22Rv1 (cell line): Measurements from ENCODE around the gene CYREN.

Experiments
- H3K27ac ChIP-seq: fragments of 450-650 bp; 2 replicates; pipeline ENCODE4 v1.5.1; 2017
- CTCF ChIP-seq: fragments of 450-650 bp; IDR thresholded peaks from 2 replicates; pipeline ENCODE4 v1.5.1; 2017; ENCODE audit warnings: mild to moderate bottlenecking
- ZFX ChIP-seq: fragments of 450-650 bp; IDR thresholded peaks from 2 replicates; pipeline ENCODE4 v1.6.1; 2017; ENCODE audit warnings: antibody characterized with exemption, borderline replicate concordance

Gene CYREN

GRCh38 chr7:135205850-135206249 lies 35.3 kb upstream of the CYREN start:
- no peak overlapping the region for H3K27ac ChIP-seq
- TF ChIP-seq ZFX: no peak
- TF ChIP-seq CTCF: no peak

DNA sequence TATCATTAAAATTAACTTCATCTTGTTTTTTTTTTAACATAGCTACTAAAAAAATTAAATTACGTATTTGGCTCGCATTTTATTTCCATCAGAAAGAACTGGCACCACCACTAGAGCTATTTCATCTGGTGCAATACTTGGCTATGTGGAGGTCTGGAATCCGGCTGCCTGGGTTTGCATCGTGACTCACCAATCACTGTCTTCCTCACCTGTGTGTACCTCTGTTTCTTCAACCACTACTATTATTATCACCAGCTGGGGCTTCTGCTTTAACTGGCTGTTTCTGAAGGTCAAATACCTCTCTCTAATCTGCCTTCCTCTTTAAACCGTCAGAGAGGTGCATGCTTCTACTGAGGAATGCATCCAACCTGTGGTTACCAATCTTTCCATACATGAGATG lies 34.4 kb upstream of the CYREN start:
- H3K27ac ChIP-seq: no peak overlapping the region
- TF ChIP-seq CTCF (no peak), ZFX (no peak)

DNA sequence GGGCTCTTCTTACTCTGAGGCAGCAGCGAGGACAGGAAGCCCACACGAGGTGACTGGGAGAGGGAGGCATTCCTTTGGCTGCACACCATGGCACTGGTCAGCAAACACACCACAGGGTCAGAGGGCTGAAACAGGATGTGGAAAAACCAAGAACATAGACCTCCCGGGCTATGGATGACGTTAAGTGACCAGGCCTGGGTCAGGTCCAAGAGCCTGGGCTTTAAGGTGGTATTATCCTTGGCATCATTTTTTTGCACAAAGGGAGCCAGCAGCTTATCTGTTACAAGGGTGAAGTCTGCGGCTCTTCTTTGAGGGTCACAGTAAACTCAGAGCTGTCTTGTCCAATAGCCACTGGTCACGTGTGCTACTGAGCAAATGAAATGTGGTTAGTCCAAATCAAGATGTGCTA lies 33.8 kb upstream of the CYREN start:
- no peak for TF ChIP-seq CTCF
- no peak for TF ChIP-seq ZFX
- H3K27ac ChIP-seq: no peak overlapping the region

DNA sequence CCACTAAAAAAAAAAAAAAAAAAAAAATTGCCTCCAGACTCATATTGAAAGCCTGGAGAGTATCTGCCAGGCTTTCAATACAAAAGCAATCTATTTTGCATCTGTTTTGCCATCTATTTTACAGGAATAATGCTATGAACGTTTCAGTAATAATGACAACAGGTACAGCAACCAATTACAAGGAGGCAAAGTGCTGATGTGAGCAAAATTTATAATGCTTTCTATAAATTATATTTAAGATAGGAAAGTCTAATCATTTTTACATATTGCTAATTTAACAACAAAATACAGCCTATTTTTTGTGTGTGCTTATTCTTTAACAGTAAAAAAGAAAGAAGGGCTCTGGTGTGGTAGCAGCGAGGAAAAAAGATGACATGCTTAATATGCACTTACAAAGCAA lies 30.8 kb upstream of the CYREN start:
- TF ChIP-seq CTCF: no peak
- no peak for TF ChIP-seq ZFX
- no peak overlapping the region for H3K27ac ChIP-seq

GRCh38 chr7:135200821-135201331 lies 30.4 kb upstream of the CYREN start:
- no peak for TF ChIP-seq CTCF
- TF ChIP-seq ZFX: no peak
- H3K27ac ChIP-seq: no peak overlapping the region

DNA sequence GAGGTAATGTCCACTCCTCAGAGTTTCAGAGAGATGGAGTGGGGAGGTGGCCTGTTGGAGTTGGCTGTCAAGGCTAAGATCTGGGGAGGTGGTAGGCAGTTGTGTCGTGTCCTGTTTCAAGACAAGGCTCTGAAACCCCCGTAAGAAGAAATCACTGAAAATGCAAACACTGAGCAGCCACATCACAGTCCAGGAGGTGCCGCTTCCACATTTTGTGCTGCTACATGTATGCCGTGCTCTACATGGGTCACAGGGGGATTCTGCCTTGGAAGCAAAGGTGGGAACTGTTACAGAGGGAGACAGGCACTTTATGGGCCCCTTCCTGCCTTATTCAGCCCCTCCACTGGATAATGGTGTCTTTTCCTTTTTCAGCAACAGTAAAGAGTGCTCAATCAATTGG lies 28.9 kb upstream of the CYREN start:
- TF ChIP-seq ZFX (no peak), CTCF (no peak)

DNA sequence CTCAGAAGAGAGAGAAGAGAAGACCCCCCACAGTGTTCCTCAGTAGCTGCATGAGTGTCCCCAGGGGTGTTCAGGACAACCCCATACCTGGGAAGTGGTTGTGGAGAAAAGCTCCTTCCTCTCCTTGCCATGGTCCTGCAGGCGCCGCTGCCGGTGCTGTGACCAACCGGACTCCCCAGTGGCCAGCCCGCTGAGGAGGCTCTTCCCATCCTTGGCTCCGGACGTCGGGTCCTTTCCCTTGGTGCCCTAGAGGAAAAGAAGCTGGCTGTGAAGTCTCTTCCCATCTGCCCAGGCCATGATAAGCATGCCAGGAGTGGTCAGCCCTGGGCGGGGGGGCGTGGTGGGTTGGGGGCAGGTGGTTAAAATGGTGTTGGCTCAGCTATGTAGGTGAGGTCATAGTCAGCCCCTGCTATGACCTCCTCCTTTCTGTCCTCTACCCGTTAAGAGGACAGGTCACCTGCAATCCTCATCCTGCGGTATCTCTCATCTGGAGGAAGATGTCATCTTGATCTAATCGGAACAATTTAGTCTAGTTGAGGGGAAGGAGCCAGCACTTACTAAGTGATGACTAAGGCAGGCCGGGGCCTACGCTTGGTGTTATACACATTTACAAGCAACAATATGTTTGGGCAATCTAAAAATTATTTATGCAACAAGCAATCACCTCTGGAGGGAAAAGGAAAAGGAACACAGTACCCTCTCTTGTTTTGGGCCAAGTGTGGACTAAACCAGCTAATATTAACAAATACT lies 27.6 kb upstream of the CYREN start:
- no peak overlapping the region for H3K27ac ChIP-seq
- TF ChIP-seq ZFX (no peak), CTCF (no peak)

More for the DNA sequence above, 28.9 kb upstream of the CYREN start:
- H3K27ac ChIP-seq: no peak overlapping the region
